Stimulated activated CD8-positive, alpha-beta memory T cell treated with anti-CD3 and anti-CD28 coated beads, Interleukin-2, amount 100 ng/mL, for 1 hour (primary cell): ENCODE data around the gene MSL3B.

Experiments used
- DNase-seq, 2 donors: peaks; one replicate each; pipeline ENCODE4 v3.0.0-alpha.2; 2020; ENCODE audit warnings: low read depth in 2 of 2

The MSL3B gene

GRCh38 chr2:233817361-233817911 is 50.8 kb downstream of the MSL3B start:
- no peak for DNase-seq

- no peak for DNase-seq
Measured at GRCh38 chr2:233816771-233817170, 51.4 kb downstream of the MSL3B start.

GRCh38 chr2:233816334-233816733 is 51.9 kb downstream of the MSL3B start:
- DNase-seq = no peak

GRCh38 chr2:233815861-233816260 is 52.3 kb downstream of the MSL3B start:
- no peak for DNase-seq
